NCI-H460 (cell line): ENCODE data around the gene PLCXD3. TPM values are rescaled to one million over a fixed set of nuclear protein-coding genes. Genes with fewer than 3 reads are reported as not detected.
"Not testable (repeated sequence)": the region's sequence is repeated elsewhere in the genome, so short reads cannot be mapped to it uniquely, and the experiment has no call there.

Source experiments
- DNase-seq: peaks from one replicate; pipeline ENCODE4 v3.0.0-alpha.2; 2016; ENCODE audit warnings: low read depth; ENCODE audit errors: extremely low read depth
- total RNA-seq: library from RNA; depleted of rRNA; stranded (reverse); fragments of >200 nt; shearing (Covaris generic); gene quantifications from 2 replicates; pipeline ENCODE4 v1.2.3, GENCODE V29; 2014

PLCXD3 gene
- total RNA-seq, 1 experiment from 2014 or later = not detected

DNA sequence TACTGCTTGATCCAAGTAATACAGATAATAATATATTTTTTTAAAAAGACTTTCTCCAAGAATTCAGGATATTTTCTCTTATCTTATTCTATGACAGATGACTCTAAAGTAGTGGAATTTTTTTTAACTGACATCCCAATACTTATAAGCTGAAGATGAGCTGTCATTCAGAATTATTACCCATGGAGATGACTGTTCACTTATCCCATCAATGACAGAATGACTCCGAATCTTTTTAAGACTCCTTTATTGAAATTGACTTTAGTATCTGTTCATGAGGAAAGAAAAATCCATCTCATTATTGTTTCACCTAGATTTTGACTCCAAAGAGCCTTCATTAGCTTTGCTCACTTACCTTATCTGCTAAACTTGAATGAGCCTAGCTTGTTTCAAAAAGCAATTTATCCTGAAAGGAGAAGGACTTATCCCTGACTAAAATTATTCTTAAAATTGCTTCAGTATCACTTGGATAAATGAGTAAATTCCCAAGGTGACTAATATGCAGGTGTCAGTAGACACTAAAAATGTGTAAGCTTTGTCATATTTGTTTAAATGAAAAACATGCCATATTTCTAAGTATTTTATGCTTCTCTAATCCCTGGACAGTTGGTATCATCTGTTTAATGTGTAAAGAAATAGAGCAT is 146.9 kb downstream of the PLCXD3 start:
- DNase-seq = no peak

DNA sequence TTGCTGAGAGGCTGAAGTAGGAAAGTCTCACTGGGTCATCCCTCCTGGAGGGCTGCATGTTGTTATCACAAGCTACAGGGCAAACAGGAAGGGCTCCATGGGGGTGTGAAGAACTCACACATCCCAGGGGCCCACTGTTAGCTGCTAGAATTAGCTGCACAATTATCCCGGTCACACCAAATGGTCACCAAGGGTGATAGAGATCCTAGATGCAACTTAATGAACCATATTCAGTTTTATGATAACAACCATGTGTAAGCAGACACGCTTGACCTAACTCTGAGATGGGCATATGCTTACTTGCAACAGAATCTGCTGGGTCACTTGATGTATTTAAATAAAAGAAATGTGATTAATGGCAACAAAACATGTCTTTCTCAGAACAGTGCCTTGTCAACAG is 153.6 kb downstream of the PLCXD3 start:
- no peak for DNase-seq

DNA sequence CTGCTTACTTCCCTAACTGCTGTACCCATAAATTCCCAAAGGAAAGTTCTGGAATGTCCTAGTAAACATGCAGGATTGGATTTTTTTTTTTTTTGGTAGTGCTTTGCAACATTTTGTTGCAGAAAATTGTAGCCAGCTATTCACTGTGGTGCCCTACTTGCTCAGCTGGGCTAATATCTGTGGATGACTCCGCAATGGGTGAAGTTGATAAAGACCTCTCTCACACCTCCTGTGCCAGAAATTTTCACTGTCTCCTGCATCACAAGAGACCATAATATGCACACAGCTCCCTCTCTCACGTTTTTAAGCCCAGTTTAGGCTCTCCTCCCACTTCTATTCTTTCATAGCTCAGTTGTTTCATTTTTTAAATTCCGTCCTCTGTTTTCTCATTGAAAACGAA is 160.6 kb downstream of the PLCXD3 start:
- no peak for DNase-seq

DNA sequence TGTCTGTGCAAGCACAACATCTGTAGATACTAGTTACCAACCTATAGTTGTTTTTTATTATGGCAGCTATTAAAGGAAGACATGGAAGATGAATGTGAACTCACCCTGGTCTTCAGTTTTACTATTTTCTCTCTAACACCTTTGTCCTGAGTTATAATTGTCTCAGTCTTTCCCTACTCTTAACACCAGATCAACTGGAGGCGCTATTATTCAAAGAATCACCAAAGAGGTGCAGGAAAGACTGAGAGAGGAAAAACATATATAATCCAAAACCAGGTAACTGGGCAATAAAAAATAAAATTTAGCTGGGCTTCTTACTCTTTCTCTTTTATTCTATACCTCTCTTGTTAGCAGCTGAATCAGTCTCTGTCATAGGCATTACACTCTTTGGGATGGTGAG is 162.8 kb downstream of the PLCXD3 start:
- DNase-seq = no peak

DNA sequence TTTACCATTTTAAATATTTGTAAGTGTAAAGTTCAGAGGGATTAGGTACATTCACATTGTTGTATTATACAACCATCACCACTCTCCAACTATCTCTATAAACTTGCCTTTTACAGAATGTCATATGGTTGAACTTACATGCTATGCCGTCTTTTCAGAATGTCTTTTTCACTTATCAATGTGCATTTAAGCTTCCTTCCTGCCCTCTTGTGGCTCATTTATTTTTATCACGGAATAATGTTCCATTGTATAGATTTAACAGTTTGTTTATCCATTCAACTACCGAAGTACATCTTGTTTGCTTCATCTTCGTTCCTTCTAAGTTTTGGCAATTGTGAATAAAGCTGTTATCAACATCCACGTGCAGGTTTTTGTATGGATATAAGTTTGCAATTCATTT is 163.8 kb downstream of the PLCXD3 start:
- DNase-seq = no peak

DNA sequence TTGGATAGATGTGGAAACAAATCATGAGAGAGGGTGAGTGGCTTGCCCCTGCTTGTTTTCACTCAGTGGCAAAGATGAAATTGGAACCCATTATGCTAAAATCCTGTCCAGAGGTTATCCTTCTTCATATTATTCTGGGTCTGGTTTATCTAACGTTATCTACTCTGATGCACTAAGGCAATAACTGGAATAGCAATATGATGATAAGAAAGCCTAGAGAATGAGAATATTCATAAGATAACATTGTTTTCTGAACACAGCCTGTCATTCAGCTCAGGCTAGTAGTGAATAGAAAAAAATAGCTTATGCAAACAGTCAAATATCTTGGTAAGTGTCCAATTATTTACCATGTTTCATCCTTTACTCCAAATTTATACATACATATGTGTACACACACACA is 165.1 kb downstream of the PLCXD3 start:
- no peak for DNase-seq

DNA sequence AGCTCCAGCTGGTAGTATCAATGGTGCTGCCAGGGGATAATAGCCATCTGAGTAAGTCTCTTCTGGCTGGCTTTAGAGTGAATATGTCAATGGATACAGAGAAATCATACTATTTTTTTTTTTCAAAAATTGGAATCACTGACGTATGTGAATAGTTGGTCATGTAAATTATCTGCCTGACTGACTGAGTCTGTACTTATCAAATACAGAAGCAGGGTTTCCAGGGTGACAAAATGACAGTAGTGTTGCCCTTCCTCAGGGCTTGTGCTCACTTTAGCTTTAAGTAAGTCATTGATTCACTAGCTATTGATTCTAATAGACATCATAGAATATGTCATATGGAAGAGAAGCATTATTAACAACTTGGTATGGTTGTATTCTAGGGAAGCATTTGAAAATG is 171.1 kb downstream of the PLCXD3 start:
- DNase-seq = no peak

DNA sequence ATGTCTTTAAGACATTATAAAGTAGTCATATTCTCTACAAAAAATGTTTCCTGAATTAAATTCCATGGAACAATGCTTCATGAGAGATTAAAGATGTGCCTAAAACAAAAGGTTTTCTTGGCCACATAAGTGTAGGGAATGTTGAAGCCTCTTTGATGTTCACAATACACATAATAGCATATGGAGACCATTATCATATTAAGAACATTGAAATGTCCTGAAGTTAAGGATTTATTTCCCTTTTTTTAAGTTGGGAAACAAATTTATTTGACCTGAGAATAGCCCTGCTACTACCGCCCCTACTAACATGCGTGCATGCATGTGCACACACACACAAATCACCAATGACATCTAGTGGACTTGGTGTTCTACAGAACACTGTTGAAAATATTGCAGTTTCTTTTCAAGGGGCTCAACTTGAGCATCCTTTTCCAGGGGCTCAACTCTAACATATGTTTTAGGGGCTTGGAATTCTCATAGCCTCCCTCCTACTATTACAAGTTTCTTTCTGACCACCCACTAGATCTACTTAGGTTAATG is 172.2 kb downstream of the PLCXD3 start:
- no peak for DNase-seq

DNA sequence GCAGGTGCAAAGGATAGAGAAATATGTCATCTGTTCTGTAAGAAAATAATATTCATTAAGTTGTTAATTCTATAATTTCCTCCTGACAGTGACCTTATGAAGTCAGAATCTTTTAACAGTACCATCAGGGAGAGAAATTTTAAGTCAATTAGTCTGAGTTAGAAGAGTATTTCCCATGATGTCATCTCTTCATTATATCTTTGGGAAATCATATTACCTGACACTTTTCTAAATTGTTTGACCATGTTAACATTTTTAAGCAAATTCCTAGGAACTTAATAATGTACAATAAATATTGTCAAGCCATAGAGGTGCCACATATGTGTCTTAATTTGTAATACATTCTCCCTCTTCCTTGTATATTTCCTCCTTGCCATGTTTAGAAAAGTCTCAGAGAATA is 172.7 kb downstream of the PLCXD3 start:
- no peak for DNase-seq

DNA sequence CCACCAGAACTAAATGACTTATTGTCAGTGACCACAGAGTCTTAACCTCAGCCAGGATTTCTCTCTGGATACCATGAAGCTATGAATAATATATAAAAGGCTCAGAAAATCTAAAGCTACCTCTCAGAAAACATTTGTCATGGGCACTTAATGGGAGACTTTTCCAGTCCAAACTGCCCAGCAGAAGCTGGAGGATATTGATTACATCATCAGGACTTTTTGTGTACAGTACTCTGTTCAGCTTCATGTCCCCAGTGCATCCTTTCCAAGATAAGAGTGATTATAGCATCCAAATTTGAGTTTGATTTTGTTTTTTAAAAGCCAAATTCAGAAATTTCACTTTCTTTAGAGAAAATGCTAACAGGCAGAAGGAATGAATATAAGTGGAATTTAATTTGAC is 173.2 kb downstream of the PLCXD3 start:
- DNase-seq = no peak

DNA sequence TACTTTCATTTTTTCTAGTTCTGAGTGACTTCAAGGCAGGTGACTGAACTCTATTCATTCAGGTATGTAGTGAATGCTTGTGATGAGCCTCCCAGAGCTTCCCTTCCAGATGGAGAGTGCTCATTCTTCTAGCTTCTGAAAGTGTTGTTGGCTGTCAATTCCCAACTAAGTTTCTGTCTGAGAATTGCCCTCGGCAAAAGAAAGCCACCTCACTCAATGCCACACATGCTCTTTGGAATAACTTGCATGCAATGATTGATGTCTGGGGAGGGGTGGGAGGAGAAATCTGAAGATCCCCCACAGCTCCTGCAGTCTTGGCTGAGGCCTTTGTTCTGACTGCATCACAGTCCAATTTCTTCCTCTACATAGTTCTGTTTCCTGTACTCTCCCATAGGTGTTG is 173.9 kb downstream of the PLCXD3 start:
- DNase-seq = no peak

DNA sequence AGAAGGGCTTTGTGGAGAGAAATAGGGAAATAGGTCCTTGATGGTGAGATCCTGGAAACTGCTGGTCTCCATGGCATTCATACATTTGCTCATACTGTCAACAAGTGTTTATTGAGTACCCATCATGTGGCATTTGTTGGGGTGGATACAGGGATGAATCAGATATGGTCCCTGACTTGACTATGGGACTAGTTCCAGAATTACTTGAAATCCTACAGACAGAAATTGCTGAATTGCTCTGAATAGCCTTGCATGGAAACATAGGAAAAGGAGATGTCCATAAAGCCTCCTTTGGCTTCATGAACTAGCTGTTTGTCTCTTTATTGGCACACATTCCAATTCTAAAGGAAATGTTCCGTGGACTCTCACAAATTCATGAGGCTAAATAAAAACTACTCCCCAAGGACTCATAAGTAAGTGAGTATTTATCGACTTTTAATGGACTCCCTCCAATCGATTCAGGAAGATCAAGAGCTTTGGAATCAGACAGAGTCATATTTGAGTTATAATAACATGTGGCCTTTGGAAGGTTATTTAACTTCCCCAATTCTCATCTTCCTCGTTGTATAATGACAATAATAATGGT is 174.7 kb downstream of the PLCXD3 start:
- DNase-seq = no peak

DNA sequence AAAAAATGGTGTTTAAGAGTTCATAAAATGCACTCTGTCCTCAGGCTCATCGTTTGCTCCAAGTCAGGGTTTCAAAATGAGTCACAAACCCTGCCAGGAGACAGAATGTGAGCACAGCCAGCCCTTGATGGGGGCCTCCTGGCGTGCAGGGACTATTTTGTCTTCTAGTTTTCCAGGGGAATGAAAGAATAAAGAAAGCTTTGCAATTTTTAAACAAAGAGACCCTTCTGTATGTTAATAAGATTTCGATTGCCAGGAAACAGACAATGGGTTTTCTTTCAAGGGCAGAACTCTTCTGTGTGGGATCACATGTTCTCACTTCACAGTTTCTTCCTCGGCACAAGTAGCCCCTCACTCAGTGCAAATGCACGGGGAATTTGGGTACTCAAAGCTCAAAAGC is 175.6 kb downstream of the PLCXD3 start:
- no peak for DNase-seq

DNA sequence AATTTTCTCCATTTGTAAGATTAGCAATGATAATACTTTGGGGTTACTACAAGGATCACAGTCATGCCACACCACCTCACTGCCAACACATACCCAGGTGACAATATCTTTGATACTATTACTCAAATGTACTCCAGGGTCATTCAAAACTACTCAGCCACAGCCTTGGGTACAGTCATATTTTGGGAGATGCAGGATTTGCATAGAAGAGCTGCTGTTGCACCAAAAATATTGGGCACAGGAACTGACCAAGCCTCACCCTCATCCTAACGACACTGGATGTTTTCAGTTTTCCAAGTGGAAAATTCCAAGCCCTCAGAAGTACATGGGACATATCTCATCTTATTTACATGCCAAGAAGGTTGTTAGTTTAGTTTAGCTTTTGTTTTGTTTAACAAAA is 176.2 kb downstream of the PLCXD3 start:
- DNase-seq = no peak

DNA sequence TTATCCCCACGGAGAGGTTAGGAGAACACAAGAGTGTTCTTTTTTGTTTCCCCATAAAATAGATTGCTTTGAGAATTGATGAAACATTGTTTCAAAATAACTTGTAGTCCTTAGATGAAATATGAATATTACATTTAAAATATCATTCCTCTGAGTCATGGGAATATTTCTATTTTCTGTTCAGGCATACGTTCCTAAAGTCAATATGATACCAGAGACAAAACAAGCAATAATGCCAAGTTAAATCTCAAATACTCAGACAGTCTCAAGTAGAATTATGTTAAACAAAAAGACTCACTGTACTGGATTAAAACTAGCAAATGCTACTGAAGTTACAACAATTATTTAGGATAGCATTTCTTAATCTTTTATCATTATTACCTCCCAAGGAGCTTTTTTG is 185.3 kb downstream of the PLCXD3 start:
- DNase-seq = no peak

DNA sequence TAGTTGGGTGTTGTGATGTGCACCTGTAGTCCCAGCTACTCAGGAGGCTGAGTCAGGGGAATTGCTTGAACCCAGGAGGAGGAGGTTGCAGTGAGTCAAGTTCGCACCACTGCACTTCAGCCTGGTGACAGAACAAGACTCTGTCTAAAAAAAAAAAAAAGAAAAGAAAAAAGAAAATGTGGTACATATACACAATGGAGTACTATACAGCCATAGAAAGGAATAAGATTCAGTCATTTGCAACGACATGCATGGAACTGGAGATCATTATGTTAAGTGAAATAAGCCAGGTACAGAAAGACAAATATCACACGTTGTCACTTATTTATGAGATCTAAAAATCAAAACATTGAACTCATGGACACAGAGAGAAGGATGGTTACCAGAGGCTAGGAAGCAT is 187.6 kb downstream of the PLCXD3 start:
- DNase-seq = not testable (repeated sequence)

DNA sequence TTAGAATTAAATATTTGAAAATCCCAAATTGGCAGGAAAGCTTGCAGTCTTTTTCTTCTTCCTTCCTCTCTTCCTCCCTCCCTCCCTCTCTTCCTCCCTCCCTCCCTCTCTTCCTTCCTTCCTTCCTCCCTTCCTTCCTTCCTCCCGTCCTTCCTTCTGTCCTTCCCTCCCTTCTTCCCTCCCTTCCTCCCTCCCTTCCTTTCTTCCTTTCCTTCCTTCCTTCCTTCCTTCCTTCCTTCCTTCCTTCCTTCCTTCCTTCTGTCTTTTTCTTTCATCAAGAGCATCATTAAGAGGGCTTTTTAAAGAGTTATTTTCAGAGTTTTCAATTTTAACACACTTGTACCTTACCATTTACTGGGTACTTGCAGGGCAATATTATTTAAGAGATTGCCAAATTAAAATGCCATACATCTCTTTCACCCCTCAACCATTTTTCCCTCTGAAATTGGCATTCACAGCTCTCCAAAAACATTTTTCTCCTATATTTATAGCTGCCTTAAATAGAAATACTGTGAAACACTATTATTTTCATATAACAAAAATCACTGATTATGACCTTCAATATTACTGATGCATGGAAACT is 197.8 kb downstream of the PLCXD3 start:
- DNase-seq = no peak

DNA sequence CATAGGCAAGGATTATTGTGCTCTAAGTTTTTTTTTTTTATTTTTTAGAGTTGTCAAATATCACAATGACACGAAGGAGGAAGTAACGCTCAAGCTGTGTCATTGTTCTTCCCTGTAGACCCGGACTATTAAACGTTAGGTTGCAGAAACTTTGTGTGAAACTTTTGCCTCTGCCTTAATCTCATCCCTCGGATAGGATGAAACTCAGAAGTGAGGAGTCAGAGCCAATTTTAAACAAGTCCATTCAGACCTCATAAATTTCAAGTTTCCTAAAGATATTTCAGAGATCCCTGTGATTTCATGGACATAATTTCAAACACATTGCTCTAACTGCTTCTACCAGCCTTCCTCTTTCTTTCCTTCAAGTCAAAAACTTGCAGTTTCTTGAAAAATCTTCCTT is 198.3 kb downstream of the PLCXD3 start:
- DNase-seq = no peak

DNA sequence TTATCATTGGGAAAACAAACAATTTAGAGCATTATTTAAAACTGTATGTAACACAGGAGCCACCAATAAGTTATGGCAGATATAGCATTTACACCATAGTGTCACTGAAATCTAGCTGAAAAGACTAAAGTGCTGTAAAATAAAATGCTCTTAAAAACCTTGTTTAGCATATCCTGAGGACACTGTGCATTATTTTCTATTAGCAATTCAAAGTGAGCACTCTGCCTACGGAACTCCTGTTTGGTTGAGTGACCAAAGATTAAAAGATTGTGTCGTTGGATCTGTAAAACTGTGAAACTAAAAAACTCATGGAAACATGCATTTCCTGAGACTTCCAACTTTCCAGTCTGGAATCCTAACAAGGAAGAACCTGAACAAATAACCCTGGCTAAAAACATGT is 201.1 kb downstream of the PLCXD3 start:
- no peak for DNase-seq

DNA sequence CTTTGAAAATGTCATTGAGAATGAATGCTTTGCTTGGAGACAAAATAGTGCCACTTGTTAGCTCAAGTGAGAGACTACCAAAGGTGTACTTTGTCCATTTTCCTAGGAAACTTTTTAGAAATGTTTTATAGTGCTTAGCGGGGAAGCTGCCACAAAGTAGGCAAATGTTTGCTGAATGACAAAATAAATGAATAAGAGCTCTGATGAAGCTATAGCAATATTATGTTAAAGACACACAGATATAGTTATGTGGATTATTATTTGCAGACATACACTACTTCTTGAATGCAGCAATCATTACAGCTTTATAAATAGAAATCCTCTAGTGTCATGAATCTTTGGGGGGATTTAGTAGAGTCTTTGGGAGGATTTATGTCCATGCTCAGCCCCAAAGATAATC is 204.4 kb downstream of the PLCXD3 start:
- DNase-seq = no peak

DNA sequence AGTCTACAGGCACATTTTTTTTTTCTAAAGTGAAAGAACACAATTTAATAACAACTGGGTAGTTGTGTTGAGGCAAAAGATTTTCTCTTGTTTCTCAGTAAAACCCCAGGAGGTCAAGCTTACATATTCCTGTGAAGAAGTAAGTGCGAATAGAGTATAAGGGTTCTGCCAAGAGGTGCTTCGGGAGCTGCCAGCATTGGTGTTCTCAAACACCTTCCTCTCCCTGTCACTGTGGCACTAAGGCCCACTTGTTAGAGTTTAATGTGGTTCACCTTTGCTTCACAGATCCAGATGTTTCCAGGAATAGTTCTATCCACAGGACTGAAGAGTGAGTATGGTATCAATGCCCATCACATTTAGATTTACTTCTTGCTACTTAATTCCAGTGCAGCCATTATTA is 205.3 kb downstream of the PLCXD3 start:
- DNase-seq = no peak

DNA sequence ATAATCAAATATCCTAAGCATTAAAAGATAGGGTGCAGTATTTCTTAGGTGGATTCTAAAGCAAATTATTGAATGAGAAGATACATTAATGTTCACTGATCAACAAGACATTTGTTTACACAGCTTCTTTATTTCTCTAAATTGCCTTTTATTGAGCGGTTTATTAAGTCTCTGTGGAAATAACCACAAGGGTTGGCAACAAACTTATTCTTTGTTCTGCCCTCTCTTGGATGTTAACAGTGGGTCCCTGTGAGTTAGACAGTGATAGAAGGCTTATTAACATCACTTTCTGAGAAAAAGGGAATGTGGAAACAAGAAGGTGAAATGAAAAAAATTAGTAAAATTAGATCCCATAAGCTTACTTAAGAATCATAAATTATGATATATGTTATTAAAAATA is 214.3 kb downstream of the PLCXD3 start:
- no peak for DNase-seq
